GM06990 (cell line): ENCODE data around the gene HMGN1.

Source experiments
- DNase-seq: peaks from one replicate; pipeline ENCODE4 v3.0.0-alpha.2; 2011; ENCODE audit not compliant: insufficient read length; ENCODE audit errors: extremely low read depth
- H3K27me3 ChIP-seq: replicated peaks from 2 replicates; pipeline ENCODE4 v1.6.0; 2011; ENCODE audit warnings: low read length; ENCODE audit not compliant: control insufficient read depth, insufficient read depth
- H3K36me3 ChIP-seq: 2 replicates; pipeline ENCODE4 v1.5.1; 2011; ENCODE audit warnings: low read length; ENCODE audit not compliant: control insufficient read depth, insufficient read depth
- H3K4me3 ChIP-seq: replicated peaks from 2 replicates; pipeline ENCODE4 v1.5.1; 2011; ENCODE audit warnings: low read depth, mild to moderate bottlenecking, control low read depth, low read length
- TF ChIP-seq, protein P1 (sequence below): IDR thresholded peaks from 2 replicates; pipeline ENCODE4 v1.5.1; 2011; ENCODE audit warnings: low read length, control low read depth, mild to moderate bottlenecking, inconsistent platforms; ENCODE audit not compliant: insufficient read depth, poor library complexity, severe bottlenecking

HMGN1 gene

DNA sequence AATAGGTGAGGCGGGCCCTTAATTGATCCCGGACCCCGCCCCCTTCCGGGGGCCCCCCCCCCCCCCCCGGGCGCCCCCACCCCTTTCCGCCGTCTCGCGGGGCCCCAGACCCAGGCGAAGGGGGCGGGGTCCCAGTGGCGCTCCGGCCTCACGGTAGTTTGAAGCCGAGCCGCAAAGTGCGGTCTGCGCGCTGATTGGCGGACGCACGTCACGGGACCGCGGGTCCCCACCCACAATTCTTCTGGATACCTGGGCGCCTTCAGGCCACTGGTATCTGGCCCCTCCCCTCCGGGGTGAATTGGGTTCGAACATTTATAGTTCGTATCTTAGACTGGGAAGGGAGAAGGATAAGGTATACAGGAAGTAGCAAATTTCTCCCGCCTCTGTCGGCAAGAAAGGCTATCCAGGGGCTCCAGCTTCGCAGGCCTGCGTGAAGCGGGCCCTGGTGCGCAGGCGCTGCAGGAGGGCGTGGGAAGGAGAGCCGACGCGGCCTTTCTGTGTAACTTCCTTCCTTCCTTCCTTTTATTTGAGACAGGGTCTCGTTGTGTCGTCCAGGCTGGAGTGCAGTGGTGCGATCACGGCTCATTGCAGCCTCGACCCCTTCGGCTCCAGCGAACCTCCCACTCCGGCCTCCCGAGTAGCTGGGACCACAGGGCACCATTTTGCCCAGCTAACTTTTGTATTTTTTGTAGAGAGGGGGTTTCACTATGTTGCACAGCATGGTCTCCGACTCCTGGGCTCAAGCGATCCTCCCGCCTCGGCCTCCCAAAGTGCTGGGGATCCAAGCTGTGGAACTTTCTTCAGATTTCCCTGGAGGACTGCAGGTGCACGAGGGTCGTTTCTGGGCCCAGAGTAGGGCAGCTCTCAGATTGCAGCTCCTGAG lies 564 bp upstream of the HMGN1 start:
- TF ChIP-seq, protein P1, sequence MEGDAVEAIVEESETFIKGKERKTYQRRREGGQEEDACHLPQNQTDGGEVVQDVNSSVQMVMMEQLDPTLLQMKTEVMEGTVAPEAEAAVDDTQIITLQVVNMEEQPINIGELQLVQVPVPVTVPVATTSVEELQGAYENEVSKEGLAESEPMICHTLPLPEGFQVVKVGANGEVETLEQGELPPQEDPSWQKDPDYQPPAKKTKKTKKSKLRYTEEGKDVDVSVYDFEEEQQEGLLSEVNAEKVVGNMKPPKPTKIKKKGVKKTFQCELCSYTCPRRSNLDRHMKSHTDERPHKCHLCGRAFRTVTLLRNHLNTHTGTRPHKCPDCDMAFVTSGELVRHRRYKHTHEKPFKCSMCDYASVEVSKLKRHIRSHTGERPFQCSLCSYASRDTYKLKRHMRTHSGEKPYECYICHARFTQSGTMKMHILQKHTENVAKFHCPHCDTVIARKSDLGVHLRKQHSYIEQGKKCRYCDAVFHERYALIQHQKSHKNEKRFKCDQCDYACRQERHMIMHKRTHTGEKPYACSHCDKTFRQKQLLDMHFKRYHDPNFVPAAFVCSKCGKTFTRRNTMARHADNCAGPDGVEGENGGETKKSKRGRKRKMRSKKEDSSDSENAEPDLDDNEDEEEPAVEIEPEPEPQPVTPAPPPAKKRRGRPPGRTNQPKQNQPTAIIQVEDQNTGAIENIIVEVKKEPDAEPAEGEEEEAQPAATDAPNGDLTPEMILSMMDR: no peak
- Histone ChIP-seq H3K36me3 (no peaks in the 10 kb centered on the region; the same call in 1 of the 2 replicates), H3K4me3 (peak overlapping the region; percentile 81), H3K27me3 (no peaks in the 10 kb centered on the region)
- DNase-seq: peak; percentile 97

GRCh38 chr21:39348040-39348354 lies 891 bp downstream of the HMGN1 start:
- DNase-seq: no peak
- Histone ChIP-seq H3K27me3 (no peaks in the 10 kb centered on the region), H3K4me3 (peak overlapping the region; percentile 94), H3K36me3 (no peaks in the 10 kb centered on the region; the same call in 1 of the 2 replicates)
- TF ChIP-seq, protein P1: no peak

DNA sequence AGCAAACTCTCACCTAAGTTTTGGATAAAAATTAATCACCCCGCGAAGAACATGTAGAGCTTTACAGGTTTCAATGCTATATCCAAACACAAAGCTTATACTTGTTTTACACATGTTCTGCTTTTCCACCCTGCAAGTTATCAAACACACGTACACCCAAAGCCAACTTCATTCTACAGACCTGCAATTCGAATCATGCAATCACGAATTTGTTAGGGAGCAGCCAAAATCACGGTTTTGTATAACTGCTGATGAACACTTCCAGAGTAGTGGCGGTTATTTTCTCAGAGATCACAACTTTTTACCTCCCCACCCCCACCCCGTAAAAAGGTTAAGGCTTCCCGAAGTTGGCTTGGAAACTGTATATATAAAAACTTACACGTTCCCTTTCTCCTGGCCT lies 1.4 kb downstream of the HMGN1 start:
- no peak for DNase-seq
- H3K27me3 ChIP-seq: no peaks in the 10 kb centered on the region
- no peaks in the 10 kb centered on the region; the same call in 1 of the 2 replicates for H3K36me3 ChIP-seq
- TF ChIP-seq, protein P1: no peak
- peak overlapping the region; percentile 94 for H3K4me3 ChIP-seq

GRCh38 chr21:39346671-39347331 lies 2.1 kb downstream of the HMGN1 start:
- TF ChIP-seq, protein P1: no peak
- H3K4me3 ChIP-seq: peak overlapping the region; percentile 94; the same call in 1 of the 2 replicates
- DNase-seq: no peak
- H3K27me3 ChIP-seq: no peaks in the 10 kb centered on the region
- no peaks in the 10 kb centered on the region; the same call in 1 of the 2 replicates for H3K36me3 ChIP-seq

- no peak for DNase-seq
- TF ChIP-seq, protein P1: no peak
- Histone ChIP-seq H3K4me3 (no peak overlapping the region), H3K27me3 (no peaks in the 10 kb centered on the region), H3K36me3 (peaks cover under 1% of the 10 kb centered on the region)
Observed at GRCh38 chr21:39346206-39346605, 2.7 kb downstream of the HMGN1 start.
